DOHH2 (cell line): ENCODE measurements around the gene ASB6.

Experiments used
- CTCF ChIP-seq: fragments of 200-600 bp; sonication (generic); IDR thresholded peaks from one replicate; pipeline ENCODE4 v1.5.1; 2014; ENCODE audit warnings: antibody characterized with exemption, mild to moderate bottlenecking, low read depth, low read length; ENCODE audit not compliant: poor library complexity, severe bottlenecking
- EZH2phosphoT487 ChIP-seq: fragments of 200-600 bp; sonication (generic); IDR thresholded peaks from 2 replicates; pipeline ENCODE4 v1.6.1; 2017; ENCODE audit warnings: borderline replicate concordance, mild to moderate bottlenecking, antibody characterized with exemption, low read length, moderate library complexity, mixed read lengths

GRCh38 chr9:129601082-129601674, 40.8 kb downstream of the ASB6 start:
- TF ChIP-seq CTCF (no peak), EZH2phosphoT487 (no peak)
